Thoracic aorta (tissue), 2 donors: ENCODE data around the gene OR4K2. TPM values are rescaled to one million over a fixed set of nuclear protein-coding genes. Genes with fewer than 3 reads are reported as not detected.

ENCODE experiments used
- ATAC-seq: fragments of 150-250 bp; one replicate; pipeline ENCODE4 v1.8.0; 2017; ENCODE audit warnings: low read depth; ENCODE audit not compliant: insufficient number of reproducible peaks, low FRiP score
- DNase-seq: peaks from one replicate; pipeline ENCODE4 v3.0.0-alpha.2; 2020; ENCODE audit warnings: low spot score
- H3K27ac ChIP-seq, 2 donors: fragments of 200-600 bp; sonication (generic); 1 replicate in 1 of 2; 2 replicates in 1 of 2; pipeline ENCODE4 v1.5.1; 2016; ENCODE audit warnings: mild to moderate bottlenecking in 2 of 2, moderate library complexity in 2 of 2
- H3K27me3 ChIP-seq: fragments of 200-600 bp; sonication (generic); replicated peaks from 2 replicates; pipeline ENCODE4 v1.6.0; 2016; ENCODE audit warnings: mild to moderate bottlenecking; ENCODE audit not compliant: insufficient read depth
- H3K36me3 ChIP-seq: fragments of 200-600 bp; sonication (generic); one replicate; pipeline ENCODE4 v1.5.1; 2016
- H3K4me1 ChIP-seq, 2 donors: fragments of 200-600 bp; sonication (generic); 1 replicate in 1 of 2; 2 replicates in 1 of 2; pipeline versions ENCODE4 v1.5.1 to v1.6.0; 2016; ENCODE audit warnings: low read depth in 2 of 2, mild to moderate bottlenecking in 1 of 2; ENCODE audit not compliant: control insufficient read depth in 1 of 2
- H3K4me3 ChIP-seq: fragments of 200-600 bp; sonication (generic); 2 replicates; pipeline ENCODE4 v1.5.1; 2016; ENCODE audit warnings: mild to moderate bottlenecking
- H3K9me3 ChIP-seq: fragments of 200-600 bp; sonication (generic); 2 replicates; pipeline ENCODE4 v1.5.1; 2016
- total RNA-seq, 2 donors: library from RNA; depleted of rRNA; stranded (reverse); fragments of >200 nt; gene quantifications; one replicate each; pipeline versions ENCODE4 v1.1.0 to v1.2.3, GENCODE V29; 2016
- TF ChIP-seq, protein P1 (sequence below): fragments of 200-600 bp; sonication (generic); IDR thresholded peaks from one replicate; pipeline ENCODE4 v1.5.1; 2019; ENCODE audit warnings: antibody characterized with exemption

The OR4K2 gene
- total RNA-seq, 2 donors from 2014 or later, result not detected

DNA sequence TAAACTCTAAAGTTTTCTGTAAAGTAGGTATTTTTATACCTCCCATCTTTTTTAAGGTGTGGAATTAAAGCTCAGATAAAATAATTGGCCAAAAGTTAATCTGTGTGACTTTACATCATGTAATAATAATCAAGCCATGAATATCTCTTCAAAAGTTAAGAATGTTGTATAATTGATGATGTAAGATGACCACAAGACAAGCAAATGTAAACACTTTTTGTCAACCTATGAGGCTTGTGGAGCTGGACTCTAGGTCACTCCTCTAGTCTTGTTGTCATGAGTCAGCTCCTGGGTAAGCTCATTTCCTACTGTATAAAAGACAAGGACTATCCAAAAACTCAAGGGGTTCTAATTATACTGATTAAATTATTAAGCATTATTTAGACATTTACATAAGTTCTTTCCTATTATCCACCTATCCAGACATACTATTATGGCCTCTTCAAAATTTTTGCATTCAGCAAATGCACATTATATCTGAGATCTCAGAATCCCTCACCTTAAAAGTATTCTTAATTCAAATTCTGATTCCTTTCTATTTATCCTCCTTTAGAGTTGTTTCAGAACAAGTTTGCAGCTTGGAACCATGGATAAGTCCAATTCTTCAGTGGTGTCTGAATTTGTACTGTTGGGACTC lies 45.2 kb downstream of the OR4K2 start, which contains the start of gene OR4K5:
Gene OR4K5, plus strand, starts transcription at position 587 of the 637 bp plus-strand sequence. Its CDS starts 0 bp downstream, at position 587.
- H3K4me1 ChIP-seq, result no peaks in the 10 kb centered on the region
- H3K4me3 ChIP-seq, result no peak within 1 kb of the TSS
- no peaks in the 10 kb centered on the region for H3K9me3 ChIP-seq
- TF ChIP-seq, protein P1, sequence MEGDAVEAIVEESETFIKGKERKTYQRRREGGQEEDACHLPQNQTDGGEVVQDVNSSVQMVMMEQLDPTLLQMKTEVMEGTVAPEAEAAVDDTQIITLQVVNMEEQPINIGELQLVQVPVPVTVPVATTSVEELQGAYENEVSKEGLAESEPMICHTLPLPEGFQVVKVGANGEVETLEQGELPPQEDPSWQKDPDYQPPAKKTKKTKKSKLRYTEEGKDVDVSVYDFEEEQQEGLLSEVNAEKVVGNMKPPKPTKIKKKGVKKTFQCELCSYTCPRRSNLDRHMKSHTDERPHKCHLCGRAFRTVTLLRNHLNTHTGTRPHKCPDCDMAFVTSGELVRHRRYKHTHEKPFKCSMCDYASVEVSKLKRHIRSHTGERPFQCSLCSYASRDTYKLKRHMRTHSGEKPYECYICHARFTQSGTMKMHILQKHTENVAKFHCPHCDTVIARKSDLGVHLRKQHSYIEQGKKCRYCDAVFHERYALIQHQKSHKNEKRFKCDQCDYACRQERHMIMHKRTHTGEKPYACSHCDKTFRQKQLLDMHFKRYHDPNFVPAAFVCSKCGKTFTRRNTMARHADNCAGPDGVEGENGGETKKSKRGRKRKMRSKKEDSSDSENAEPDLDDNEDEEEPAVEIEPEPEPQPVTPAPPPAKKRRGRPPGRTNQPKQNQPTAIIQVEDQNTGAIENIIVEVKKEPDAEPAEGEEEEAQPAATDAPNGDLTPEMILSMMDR, result no peak
- DNase-seq, result no peak
- H3K27me3 ChIP-seq, result no peaks in the 10 kb centered on the region
- ATAC-seq, result no peak
- H3K27ac ChIP-seq, result no peak within 1 kb of the TSS
- H3K36me3 ChIP-seq, result no peaks in the 10 kb centered on the region

DNA sequence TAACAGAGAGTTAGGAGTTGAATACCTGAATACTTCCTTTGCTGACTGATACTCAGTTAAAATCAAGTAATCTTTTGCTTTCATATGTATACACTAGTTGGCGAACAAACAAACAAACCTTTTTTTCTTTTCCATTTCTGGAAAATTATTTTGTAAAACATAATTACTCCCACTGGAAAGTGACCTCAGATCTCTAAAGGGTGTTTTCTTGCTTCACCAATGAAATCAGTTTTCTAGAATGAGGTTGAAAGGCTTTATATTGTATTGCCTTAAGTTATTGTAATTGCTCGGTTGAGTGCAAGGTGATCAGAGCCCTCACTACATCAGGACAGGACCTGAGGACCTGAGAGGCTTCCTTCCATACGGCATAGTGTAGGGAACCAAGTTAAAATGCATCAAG lies 55.7 kb downstream of the OR4K2 start, which contains the start of gene OR4K1:
Gene OR4K1, plus strand, starts transcription at position 301 of the 400 bp plus-strand sequence. CDS start 4,750 bp downstream, outside the sequence.
- Histone ChIP-seq H3K36me3 (no peaks in the 10 kb centered on the region), H3K9me3 (no peaks in the 10 kb centered on the region), H3K4me3 (no peak within 1 kb of the TSS), H3K27ac (no peak within 1 kb of the TSS), H3K4me1 (no peaks in the 10 kb centered on the region), H3K27me3 (no peaks in the 10 kb centered on the region)
- ATAC-seq (no peak), DNase-seq (no peak)
- TF ChIP-seq, protein P1, result no peak

Other genes starting within 250 kb of the OR4K2 start
- not detected for gene OR11H2, start 161.3 kb upstream of the OR4K2 start, total RNA-seq
- gene OR4Q3, start 131.6 kb upstream of the OR4K2 start, total RNA-seq, result not detected
- not detected for gene OR4M1, start 101.6 kb upstream of the OR4K2 start, total RNA-seq
- not detected for gene OR4N2, start 71.4 kb upstream of the OR4K2 start, total RNA-seq
- not detected for gene OR4K5, start 45.5 kb downstream of the OR4K2 start, total RNA-seq
- gene OR4K1, start 55.8 kb downstream of the OR4K2 start, total RNA-seq, result not detected
- not detected for gene OR4K15, start 100.4 kb downstream of the OR4K2 start, total RNA-seq
- not detected for gene OR4Q2, start 127.0 kb downstream of the OR4K2 start, total RNA-seq
- not detected for gene OR4K14, start 144.2 kb downstream of the OR4K2 start, total RNA-seq
- not detected for gene OR4K13, start 160.9 kb downstream of the OR4K2 start, total RNA-seq
- gene OR4L1, start 184.9 kb downstream of the OR4K2 start, total RNA-seq, result not detected
- gene OR4K17, start 235.6 kb downstream of the OR4K2 start, total RNA-seq, result not detected